Activated CD4-positive, alpha-beta T cell treated with anti-CD3 and anti-CD28 coated beads, Interleukin-2, amount 50 U/mL, for 16 hours (primary cell): ENCODE measurements around the gene ZNF583.

Source experiments
- DNase-seq: peaks from one replicate; pipeline ENCODE4 v3.0.0-alpha.2; 2020

Gene ZNF583

GRCh38 chr19:56403764-56404704 is at the start of gene ZNF583:
Gene ZNF583 (plus strand): TSS chr19:56404332. CDS start chr19:56407115, 2,783 bp downstream.
- DNase-seq = peak; percentile 91

- no peak for DNase-seq
Observed at GRCh38 chr19:56355517-56355916, 48.6 kb upstream of the ZNF583 start.

DNA sequence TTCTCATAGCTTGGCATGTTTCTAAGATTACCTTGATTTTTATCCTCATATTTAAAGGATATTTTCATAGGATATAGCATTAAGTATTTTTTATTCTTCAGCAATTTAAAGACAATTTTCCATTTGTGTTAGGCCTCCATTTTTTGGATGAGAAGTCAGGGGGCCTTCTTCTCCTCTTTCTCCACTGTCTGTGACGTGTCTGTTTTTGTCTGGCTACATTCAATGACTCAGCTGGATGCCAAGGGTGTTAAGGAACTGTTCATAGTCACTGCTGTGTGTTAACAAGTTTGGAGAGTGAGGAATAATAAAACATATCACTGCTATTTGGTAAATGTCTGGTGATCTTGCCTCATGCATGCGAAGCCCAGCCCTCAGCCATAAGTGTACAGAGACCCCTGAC is 47.2 kb upstream of the ZNF583 start:
- DNase-seq = no peak

DNA sequence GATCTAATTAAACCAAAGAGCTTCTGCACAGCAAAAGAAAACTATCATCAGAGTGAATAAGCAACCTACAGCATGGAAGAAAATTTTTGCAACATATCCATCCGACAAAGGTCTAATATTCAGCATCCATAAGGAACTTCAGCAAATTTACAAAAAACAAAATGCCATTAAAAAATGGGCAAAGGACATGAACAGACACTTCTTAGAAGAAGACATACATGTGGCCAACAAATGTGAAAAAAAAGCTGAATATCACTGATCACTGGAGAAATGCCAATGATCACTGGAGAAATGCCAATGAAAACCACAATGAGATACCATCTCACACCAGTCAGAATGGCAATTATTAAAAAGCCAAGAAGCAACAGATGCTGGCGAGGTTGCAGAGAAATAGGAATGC is 43.3 kb upstream of the ZNF583 start:
- DNase-seq = no peak

DNA sequence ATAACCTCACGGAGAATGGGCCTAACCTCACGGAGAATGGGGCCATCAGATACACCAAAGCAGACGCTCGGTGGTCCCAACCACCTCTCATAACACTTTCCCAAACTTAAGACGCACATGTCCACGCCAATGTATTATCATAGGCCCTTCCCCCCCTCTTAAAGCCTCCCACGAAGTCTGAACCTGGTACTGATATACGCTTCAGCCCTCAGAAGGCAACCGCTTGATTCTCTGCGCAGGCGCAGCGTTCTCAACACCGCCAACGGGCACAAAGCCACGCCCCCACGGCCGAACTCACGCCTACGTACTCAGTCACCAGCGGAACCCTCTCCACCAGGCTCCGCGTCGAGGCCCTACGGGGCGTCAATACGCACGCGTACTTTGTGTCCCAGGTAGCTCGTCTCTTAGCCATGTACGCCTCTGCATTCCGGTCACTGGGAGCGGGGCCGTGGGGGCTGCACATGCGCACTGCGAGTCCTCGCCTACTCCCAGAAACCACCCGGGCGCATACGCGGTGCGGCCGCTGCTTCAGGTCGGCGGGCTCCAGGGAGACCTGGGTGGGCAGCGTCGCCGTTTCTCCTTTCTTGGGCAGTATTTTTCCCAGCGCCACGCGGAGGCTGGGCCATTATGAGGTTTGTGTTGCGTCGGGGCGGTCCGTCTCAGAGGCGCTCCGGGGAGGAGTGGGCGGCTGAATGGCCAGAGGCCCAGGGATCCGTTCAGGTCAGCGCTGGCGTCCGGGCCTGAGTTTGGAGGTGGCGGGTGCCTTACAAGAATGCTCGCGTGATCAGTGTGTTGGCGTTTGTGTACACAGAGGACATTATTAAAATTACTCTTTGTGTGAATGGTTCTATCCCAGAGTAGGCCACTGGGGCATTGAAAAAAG is 36.1 kb upstream of the ZNF583 start:
- peak; percentile 63 for DNase-seq

GRCh38 chr19:56369886-56370676 is 34.1 kb upstream of the ZNF583 start:
- DNase-seq = no peak

- DNase-seq = no peak
Observed at GRCh38 chr19:56372281-56372680, 31.9 kb upstream of the ZNF583 start.

DNA sequence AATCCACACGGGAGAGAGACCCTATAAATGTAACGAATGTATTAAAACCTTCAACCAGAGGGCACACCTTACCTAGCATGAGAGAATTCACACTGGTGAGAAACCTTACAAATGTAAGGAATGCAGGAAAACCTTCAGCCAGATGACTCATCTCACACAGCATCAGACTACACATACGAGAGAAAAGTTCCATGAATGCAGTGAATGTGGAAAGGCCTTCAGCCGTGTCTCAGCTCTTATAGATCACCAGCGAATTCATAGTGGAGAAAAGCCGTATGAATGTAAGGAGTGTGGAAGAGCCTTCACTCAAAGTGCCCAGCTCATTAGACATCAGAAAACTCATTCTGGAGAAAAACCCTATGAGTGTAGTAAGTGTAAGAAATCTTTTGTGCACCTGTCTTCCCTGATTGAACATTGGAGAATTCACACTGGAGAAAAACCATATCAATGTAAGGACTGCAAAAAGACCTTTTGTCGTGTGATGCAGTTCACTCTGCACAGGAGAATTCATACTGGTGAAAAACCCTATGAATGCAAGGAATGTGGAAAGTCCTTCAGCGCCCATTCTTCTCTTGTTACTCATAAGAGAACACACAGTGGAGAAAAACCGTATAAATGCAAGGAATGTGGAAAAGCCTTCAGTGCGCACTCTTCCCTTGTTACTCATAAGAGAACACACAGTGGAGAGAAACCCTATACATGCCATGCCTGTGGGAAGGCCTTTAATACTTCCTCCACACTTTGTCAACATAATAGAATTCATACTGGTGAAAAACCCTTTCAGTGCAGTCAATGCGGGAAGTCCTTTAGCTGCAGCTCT is 26.8 kb upstream of the ZNF583 start:
- no peak for DNase-seq

DNA sequence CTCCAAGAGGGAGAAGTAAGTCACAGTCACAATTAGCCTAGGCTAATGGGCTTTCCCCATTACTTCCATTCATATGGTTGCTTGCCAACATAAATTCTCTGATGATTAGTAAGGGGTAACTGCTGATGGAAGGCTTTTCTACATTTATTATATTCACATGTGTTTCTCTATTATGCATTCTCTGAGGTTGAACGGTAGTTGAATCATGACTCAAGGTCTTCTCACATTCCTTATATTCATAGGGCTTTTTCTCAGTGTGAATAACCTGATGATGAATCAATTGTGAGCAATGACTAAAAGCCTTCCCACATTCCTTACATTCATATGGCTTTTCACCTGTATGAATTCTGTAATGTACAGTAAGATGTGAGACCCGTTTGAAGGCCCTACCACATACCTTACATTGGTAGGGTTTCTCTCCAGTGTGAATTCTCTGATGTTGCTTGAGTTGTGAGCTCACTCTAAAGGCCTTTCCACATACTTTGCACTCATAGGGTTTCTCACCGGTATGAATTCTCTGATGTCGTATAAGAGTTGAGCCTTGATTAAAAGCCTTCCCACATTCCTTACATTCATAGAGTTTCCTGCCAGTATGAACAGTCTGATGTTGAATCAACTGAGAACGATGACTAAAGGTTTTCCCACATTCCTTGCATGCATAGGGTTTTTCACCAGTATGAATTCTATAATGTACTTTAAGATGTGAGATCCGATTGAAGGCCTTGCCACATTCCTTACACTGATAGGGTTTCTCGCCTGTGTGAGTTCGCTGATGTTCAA is 20.1 kb upstream of the ZNF583 start:
- DNase-seq = no peak

- peak; percentile 91 for DNase-seq
Observed at GRCh38 chr19:56393119-56394012, 10.8 kb upstream of the ZNF583 start, which contains the start of gene ZNF582. Gene ZNF582 (minus strand): TSS chr19:56393534. CDS start chr19:56391752, 1,782 bp downstream.

DNA sequence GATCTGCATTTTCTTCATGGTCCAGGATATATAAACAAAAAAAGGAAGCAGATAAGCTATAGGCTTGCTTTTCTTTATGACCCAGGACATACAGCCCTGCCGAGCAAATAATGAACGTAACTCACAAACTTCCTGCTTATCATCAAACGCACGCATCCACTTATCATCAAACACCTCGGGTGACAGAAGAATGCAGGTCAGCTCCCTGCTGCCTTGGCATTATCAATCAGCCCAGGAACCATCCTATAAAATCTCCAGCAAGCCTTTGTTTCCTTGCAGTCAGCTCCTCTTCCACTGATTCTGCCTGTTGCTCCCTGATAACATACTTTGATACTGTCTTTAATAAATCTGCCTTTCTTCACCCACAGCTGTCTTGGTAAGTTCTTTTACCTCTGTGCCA is 5.3 kb upstream of the ZNF583 start:
- no peak for DNase-seq

DNA sequence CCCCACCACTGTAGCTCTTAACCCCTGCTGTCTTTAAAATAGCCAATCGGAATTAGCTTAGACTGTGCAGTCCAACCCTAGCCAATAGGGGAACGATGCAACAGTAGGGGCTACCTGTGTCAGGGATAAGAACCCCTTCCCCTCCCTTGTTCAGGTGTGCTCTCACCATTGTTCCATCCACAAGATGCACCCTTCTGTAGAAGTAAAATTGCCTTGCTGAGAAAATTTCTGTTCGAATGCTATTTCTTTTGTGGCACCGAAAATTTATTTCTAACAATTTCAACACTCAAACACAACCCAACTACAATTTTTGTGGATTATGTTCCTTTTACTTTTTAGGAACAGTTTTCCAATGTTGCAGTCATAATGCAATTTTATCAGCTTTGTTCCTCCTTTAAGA is 3.6 kb upstream of the ZNF583 start:
- DNase-seq = no peak

GRCh38 chr19:56403261-56403660 is 871 bp upstream of the ZNF583 start:
- peak; percentile 5 for DNase-seq

DNA sequence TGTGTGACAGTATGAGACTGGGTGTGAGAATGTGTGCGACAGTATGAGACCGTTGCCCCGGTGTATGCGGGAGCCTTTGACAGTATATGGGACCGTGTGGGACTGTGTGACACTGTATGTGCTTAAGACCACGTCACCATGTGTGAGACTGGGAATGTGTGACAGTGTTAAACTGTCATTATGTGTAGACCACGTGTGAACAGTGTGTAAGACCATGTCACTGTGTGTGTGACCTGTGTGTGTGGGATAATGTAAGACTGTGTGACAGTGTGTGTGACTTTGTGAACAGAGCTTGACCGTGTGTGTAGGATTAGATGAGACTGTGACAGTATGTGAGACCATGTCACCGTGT is 549 bp downstream of the ZNF583 start:
- DNase-seq = no peak

DNA sequence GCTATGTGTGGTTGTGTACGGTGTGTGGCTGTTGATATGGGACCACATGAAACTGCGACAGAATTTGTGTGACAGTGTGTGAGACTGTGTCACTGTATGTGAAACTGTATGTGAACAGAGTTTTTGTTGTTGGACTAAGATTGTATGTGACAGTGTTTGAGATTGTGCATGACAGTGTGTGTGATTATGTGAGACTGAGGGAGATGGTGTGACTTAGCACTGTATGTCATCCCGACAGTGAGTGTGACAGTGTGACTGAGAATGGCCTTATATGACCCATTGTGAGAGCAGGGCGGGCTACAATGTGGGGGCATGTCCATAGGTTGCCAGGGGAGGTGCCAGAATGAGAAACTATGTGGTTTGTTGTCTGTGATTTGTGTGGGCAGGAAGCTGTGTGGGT is 930 bp downstream of the ZNF583 start:
- DNase-seq = no peak

- no peak for DNase-seq
Observed at GRCh38 chr19:56423276-56423984, 19.3 kb downstream of the ZNF583 start.

GRCh38 chr19:56423985-56424353 is 19.8 kb downstream of the ZNF583 start:
- no peak for DNase-seq

DNA sequence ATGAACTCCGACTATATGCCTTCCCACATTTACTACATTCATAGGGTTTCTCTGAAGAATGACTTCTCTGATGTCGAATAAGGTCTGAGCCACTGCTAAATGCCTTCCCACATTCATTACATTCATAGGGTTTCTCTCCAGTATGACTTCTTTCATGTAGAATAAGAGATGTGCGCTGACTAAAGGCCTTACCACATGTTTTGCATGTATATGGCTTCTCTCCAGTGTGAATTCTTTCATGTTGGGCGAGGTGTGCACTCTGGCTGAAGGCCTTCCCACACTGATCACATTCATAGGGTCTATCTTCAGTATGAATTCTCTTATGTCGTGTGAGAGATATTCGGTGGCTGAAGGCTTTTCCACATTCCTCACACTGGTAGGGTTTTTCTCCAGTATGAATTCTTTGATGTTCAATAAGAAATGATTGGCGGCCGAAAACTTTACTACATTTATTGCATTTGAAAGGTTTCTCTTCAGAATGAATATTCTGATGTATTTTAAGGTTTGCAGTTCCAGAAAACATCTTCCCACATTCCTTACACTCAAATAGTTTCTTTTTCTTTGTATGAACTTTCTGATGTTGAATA is 37.2 kb downstream of the ZNF583 start:
- DNase-seq = no peak

- DNase-seq = no peak
Observed at GRCh38 chr19:56474308-56474707, 70.2 kb downstream of the ZNF583 start.
